ENCODE results near the gene ACIN1. TPM values are rescaled to one million over a fixed set of nuclear protein-coding genes. Genes with fewer than 3 reads are reported as not detected.

Gene ACIN1
- total RNA-seq, 1 donor from 2014 or later, result 137 TPM

DNA sequence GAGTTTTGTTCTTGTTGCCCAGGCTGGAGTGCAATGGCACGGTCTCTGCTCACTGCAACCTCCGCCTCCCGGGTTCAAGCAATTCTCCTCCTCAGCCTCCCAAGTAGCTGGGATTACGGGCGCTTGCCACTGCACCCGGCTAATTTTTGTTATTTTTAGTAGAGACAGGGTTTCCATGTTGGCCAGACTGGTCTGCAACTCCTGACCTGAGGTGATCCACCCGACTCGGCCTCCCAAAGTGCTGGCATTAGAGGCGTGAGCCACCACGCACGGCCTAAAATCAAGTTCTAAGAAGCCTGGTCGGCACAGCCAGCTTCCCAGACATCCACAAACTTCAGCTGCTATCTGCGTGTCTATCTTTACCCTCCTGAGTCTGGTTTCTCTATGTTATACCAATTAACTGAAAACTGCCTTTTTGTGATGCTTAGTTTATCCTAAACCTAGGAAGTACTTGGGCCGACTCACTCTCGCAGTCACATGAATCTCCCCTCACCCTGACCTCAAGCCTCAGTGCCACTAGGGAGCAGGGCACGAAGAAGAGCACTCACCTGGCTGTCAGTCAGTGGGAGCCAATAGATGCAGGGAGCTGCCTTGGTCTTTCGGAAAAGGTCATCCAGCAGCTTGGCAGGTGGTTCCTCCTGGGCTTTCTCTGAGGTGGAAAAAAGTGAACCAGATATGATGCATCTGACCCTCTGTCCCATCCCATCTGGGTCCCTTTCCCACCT, 34.2 kb downstream of the ACIN1 start:
- DNase-seq (ENCODE audit: low spot score), result peak; percentile 43

DNA sequence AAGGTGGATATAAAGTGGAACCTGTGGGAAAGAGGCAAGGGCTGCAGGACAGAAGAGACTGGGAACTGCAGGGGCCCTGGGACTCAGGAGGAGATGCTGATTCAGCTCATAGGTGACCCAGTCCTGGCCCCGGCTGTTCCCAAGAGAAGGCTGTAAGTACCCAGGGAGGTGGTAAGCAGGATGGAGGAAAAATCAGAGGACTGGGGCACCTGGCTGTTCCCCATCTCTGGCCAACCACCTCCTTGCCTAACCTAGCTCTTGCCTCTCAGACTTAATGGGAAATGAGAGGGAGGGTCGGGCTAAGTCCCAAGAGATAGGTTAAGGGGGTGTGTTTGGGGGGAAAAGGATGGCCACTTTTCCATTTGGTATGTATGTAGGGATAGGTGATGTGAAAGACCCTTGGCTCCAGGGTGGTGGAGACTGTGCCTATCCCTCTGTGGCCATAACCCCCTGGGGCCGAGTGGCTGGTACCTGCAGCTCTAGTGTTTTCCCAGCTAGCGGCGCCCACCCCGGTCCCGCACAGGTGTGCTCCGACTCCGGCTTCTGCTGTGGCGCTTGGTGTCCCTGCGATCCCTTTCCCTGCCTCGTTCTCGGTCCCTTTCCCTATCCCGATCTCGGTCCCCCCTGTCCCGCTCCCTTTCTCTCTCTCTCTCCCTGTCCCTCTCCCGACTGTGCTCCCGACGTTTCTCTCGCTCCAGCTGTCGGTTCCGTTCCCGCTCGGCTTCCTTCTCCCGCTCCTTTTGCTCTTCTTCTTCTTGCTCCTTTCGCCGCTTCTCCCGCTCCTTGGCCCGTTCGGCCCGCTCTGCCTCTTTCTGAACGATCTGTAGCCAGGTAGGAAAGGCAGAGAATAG, 36.1 kb downstream of the ACIN1 start:
- DNase-seq (ENCODE audit: low spot score), result peak; percentile 84

DNA sequence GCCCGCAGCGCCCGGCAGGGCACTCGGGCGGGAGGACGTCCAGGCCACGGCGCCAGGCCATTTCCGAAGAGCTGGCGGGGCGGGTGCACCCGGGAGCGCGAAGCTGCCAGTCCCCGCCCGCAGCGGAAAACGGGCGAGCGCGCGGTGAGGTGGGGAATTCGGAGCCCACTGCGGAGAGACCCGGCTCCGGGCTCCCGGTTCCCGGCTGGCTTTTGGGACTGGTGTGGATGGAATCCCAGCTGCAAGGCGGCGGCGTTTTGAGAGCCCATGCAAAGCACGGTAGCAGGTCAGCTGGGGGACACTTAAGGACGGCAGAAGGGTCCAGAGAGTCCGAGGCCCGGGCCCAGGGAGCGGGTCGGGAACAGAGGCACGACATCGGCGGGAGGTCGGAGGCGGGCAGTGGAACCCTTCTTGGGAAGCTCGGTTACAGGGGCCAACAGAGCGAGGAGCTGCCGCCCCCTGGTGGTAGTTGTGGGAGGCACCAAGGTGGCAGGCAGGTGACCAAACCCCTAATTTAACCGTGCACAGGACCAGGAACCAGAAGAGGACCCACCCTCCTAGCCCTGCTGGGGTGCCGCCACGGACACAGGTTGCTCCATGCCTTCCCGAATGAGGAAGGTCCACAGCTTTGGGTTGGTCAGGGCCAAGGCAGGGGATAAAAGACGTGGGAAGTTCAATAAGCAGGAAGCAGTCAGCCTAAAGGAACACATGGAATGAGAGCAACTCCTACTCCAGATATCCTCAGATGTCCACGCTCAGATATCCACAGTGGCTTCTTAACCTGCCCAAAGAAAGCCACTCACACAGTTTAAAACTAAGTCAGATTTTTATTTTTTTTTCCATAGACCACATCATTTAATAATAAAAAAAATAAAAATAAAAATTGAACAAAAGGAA, 36.9 kb downstream of the ACIN1 start:
- peak; percentile 94 for DNase-seq (ENCODE audit: low spot score)

DNA sequence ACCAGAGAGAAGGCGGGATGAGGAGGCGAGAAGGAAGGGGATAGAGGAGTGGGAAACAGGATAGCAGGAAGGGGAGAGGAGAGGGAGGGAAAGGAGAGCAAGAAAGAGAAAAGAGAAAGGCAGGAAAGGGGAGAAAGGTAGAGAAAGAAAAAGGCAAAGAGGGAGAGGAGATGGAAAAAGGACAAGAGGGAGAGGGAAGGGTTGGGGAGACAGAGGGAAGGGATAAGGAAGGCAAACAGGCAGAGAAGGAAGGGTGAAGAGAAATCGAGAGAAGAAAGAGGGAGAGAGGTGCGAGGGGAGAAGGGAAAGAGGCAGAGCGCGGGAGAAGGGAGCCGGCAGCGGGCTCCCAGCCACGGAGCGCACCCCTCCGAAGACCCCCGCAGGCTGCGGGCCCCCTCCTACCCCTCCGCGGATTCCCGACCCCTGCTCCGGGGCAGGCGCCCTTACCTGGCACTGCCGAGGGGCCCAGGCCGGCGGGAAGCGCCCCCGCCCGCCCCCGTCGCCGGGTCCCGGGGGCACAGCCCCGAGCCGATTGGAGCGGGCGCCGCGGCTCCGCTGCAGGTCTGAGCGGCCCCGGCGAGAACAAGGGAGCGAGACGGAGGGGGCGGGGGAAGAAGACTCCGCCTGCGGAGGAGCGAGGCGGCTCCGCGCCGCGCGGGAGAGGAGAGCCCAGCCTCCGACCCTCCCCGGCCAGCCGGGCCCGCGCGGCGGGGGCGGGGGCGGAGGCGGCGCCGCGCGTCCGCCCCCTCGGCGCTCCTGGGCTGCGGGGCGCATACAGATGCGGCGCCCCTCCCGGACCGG, 37.8 kb downstream of the ACIN1 start, which contains the start of gene CDH24:
Gene CDH24 (minus strand): TSS at position 565 of the 801 bp plus-strand sequence. CDS start 1,787 bp downstream, outside the sequence.
- peak; percentile 91 for DNase-seq (ENCODE audit: low spot score)

DNA sequence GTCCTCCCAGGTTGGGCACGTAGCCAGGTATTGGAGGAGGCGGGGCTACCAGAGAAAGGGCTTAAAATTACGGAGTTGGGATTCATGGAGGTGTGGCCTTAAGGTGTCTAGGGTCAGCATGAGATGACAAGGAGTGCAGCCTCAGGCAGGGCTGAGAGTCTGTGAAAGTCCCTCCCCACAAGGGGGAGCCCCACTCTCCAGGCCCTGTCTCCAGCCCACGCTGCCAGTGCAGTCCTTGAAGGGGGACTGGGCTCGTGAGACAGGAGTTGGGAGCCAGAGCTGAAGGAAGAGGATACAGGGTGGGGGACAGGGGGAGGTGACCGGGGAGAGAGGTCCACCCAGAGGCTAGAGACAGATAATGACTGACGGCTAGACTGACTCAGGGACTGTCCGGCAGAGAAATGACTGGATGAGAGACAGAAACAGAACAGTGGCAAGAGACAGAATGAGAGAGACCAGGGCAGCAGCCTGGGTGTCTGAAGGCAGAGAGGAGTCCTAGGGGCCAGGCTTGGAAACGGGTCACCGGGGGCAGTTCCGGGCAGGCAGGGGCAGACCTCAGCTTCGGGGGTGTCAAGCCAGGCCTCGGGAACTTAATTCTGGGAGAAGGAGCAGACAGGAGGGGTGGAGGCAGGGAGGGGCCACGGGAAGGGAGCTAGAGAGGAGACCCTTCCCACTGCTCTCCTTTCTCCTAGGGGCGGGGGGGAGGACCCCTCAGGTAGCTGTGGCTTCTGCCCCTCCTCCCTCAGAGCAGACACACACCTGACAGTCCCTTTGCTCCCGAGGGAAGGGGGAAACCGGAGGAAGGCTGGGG, 38.6 kb downstream of the ACIN1 start:
- DNase-seq (ENCODE audit: low spot score), result peak; percentile 87

DNA sequence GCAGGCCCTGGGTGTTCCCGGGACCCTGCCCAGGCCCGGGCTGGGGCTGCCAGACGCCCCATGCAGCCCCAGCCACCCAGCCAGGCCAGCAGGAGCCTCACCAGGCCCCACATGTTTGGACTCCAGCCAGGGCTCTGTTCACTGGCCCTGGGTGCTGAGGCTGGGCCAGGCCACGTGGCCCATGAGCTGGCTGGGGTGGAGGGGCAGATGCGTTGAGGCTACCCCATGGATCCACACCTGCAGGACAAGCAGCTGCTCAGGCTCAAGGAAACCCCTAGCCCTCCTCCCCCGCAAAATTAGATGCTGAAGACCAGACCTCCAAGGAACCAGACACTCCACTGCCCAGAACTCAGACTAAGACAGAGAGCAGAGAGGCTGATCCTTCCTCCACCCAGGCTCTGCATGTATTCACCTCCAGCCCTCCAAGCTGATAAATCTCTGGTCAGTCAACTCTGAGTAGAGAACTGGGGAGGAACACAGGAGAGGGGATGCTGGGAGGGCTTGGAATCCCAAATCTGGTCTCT, 39.3 kb downstream of the ACIN1 start:
- peak; percentile 64 for DNase-seq (ENCODE audit: low spot score)

DNA sequence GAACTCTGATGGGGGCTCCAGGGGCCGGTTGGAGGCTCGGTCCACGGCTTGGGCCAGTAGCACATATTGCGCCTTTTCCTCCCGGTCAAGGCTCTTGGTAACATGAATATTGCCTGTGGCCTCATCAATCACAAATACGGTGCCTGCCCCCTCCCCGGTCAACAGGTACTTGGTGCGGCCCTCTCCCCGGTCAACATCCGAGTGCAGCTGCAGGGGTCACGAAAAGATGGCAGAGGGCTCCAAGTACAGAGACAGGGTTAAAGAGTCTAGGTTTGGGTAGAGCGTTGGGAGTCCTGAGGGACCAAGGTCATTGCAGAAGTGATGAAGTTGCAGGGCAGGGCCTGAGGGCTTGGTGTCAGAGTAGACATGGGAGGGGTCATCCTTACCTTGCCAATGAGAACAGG, 39.8 kb downstream of the ACIN1 start:
- DNase-seq (ENCODE audit: low spot score), result no peak

DNA sequence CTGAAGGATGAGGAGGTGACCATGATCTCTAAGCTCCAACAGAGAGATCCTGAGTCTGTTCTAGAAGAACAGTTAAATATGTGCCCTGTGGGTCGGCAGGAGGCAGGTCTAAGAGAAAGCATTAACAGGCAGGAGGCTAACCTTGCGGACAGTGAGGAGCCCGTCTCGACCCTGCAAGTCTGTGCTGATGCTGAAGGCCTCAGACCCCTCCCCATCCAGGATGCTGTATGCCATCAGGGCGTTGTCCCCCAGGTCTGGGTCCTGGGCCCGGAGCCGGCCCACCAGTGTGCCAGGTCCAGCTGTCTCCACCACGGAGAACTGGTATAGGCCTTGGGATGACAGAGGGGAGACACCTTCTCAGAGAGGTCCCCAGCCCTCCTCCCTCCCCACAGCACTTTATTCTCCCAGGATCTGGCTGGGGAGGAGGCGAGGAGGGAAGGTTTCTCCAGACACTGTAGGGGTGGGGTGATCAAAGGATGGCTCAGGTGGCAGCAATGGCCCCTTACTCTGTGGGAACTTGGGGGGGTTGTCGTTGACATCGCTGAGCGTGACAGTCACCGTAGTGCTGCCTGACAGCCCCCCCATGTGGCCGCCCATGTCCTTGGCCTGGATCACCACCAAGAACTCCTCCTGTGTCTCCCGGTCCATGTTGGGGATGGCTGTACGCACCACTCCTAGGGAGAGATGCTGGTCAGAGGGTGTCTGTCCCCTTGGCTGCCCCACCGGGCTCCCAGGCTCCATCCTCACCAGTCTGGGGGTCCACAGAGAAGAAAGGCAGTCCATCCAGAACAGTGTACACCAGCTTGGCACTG, 40.7 kb downstream of the ACIN1 start:
- peak; percentile 85 for DNase-seq (ENCODE audit: low spot score)

DNA sequence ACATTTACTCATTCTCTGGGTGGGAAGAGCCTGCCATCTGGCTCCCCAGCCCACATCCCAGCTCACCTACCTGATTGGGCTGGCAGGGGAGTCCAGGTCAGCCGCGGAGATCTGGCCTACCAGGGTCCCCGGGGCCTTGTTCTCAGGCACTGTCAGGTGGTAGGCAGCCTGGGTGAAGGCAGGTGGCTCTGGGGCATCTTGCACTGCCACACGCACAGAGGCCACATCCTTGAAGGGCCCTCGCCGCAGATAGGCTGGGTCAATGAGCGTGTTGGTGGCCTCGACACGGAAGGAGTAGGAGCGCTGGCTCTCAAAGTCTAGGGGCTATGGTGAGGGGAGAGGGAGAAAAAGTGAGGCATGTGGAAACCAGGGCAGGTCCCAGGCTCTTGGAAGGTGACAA, 41.5 kb downstream of the ACIN1 start:
- peak; percentile 83 for DNase-seq (ENCODE audit: low spot score)

DNA sequence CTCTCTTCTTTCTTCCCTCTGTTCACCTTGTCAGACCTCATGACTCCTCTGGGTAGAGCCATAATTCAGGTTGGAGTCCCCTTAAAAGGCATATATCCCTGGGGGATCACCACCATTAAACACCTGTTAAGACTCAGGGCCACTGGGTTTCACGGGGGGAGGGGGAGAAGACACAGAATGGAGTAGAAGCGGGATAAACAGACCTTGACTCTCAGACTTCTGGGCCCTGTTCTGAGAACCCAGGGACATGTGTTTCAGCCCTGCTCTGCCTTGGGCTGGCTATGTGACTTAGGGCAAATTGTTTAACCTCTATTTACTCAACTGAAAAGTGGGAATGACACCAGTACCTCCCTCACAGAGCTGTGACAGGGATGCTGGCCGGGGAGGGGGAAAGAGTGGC, 42.3 kb downstream of the ACIN1 start:
- DNase-seq (ENCODE audit: low spot score), result peak; percentile 26

DNA sequence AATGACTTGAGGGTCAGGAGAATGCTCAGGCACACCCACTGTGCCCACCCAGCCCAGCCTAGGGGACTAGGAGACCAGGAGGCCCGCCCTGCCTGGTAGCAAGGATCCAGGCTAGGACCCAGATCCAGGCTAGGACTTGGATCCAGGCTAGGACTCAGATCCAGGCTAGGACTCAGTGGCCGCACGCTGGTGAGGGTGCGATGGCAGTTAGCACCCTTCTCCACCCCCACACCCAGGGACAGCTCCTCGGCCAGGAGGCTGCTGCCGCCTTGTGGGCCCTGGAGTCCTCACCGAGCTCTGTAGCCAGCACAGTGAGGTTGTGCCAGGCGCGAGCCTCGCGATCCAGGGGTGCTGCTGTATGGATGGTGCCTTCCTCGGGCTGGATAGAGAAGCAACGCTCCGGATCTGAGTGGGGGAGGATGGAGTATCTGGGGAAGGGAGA, 42.7 kb downstream of the ACIN1 start:
- peak; percentile 86 for DNase-seq (ENCODE audit: low spot score)

DNA sequence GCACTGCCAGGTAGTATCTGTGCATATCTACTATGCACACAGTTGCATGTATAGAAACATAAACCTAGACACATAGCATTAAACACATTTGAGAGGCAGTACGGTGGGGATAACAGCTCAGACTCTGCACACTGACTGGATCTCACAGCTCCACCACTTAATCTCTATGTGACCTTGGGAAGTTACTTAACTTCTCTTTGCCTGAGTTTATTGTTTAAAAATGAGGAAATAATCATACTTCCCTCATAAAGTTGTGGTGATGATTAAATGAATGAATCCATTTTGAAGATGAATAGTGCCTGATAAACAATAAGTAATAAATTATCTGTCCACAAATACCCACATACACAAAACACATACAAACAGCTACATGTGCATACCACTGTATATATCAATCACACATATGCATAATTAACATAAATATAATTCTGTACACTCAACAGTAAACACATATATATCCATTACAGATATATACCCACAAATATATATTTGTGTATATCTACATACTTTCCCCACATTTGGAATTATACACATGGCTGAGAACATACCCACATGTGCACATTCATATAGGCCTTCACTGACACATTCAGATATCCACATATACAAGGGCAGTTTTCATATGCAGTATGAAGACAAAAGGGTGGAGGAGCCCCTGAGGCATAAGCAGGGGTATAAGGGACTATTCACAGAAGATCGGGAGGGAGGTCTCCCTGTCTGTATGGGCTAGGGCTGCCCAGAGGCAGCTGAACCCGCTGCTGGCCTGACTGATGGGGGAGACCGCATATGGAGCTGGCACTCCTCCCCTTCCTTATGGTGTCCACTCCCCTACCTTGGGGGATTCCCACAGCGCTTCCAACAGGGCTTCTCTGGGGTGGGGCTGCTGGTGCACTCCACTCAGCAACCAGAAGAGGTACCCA, 43.5 kb downstream of the ACIN1 start:
- DNase-seq (ENCODE audit: low spot score), result no peak

DNA sequence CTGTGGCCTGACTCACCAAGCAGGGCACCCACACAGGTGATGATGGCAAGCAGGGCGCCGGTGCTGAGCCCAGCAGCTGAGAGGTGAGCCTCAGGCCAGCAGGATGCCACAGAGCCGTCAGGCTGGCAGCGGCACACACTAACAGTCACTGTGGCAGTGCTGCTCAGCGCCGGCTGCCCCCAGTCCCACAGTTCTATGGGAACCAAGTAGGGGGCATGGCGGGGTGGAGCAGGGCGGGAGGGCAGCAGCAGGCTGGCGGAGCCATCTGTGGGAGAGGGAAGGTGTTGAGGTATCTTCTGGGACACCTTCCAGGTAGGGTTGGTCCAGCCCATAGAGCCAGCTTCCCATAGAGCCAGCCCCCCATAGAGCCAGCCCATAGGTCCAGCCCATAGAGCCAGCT, 45.9 kb downstream of the ACIN1 start:
- DNase-seq (ENCODE audit: low spot score), result no peak

DNA sequence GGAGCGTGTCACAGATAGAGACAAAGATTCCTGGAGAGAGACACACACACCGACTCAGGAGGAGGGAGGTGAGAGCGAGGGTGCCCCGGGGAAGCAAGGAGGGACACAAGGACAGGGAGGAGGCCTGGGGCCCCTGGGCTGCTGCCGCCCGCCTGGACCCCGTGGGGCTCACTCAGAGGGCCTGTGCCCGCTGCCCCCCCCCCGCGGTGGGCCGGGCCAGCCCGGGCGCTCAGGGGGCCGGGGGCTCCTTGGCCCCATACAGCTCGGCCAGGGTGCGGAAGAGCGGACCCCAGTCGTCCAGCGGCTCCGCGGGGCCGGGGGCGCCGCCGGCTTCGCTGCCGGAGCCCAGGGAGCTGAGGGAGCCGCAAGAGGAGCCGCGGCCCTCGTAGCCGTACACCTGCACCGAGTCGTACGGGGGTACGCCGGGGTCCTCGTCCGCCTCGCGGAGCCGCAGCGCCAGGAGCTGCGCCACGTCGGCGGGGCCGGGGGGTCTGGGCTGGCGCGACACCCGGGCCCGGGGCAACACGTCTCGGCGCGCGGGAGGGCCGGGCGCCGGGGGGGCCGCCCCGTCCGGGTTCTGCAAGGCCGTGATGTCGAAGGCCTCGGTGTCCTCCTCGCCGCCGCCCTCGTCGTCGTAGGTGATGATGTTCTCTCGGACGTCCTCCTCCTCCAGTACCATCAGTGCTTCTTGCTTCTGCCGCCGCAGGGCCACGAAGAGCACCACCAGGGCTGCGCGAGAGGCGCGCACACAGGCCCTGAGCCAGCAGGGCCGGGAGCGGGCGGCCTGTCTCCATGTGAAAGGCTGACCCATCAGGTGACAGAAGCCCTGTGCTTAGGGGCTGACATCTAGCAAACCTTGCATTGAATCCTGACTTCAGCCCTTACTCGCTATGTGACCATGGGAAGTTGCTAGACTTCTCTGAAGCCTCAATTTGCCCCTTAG, 46.9 kb downstream of the ACIN1 start:
- no peak for DNase-seq (ENCODE audit: low spot score)

DNA sequence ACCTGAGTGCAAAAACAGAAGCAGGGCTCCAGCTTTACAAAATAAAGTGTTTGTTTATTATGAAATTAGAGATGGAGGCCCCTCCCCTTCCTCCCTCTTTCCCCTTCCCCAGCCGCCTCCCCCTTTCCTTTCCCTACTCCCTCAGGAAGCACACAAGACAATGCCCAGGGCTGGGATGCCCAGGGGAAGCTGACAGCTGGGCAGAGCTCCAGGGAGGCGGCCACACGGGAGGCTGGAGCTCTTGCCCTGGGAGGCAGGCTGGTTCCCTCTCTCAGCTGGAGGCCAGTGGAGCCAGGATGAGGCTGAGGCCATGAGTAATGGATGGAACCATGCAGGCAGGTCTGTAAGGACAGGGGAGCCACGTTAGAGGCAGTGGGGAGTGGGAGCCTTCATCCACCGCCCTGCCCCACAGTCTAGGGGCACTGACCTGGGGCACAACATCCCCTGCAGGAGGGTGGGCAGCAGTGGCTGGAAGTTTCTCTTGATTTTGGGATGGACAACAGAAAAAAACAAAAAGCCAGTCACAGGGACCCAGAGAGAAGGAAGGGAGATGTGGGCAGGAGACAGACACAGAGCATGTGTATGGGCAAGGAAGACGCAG, 47.8 kb downstream of the ACIN1 start:
- no peak for DNase-seq (ENCODE audit: low spot score)

Measured in mesenteric fat pad (tissue), 1 donor.